A673 (cell line): ENCODE results near the gene ORM2. TPM values are rescaled to one million over a fixed set of nuclear protein-coding genes. Genes with fewer than 3 reads are reported as not detected.

Source experiments
- BruUV-seq: library from RNA; stranded (reverse); fragments of 400-500 nt; replicated peaks from 2 replicates; lab custom pipeline; 2021; lab: Mats Ljungman, UMichigan
- CTCF ChIA-PET: fragments of 300-600 bp; sonication (Branson Sonifier 250); formaldehyde crosslinking; loops from one replicate; lab custom pipeline; 2022; ENCODE audit warnings: antibody characterized with exemption; lab: Charles Lee
- POLR2A ChIA-PET: fragments of 300-600 bp; sonication (Branson Sonifier 250); formaldehyde crosslinking; loops from one replicate; lab custom pipeline; 2022; ENCODE audit warnings: antibody characterized with exemption; ENCODE audit not compliant: low non-redundant PET; lab: Charles Lee
- DNase-seq: peaks from one replicate; pipeline ENCODE4 v3.0.0-alpha.2; 2015; ENCODE audit warnings: low spot score
- H3K27ac ChIP-seq: fragments of 200-600 bp; sonication (generic); 2 replicates; pipeline ENCODE4 v1.5.1; 2016; ENCODE audit warnings: mixed run types, low read depth, mild to moderate bottlenecking, mixed read lengths, antibody characterized with exemption, low read length; ENCODE audit not compliant: poor library complexity, severe bottlenecking
- H3K27me3 ChIP-seq: fragments of 200-600 bp; sonication (generic); replicated peaks from 2 replicates; pipeline ENCODE4 v1.6.1; 2017; ENCODE audit warnings: mixed run types, low read depth, mild to moderate bottlenecking, mixed read lengths, antibody characterized with exemption, low read length; ENCODE audit not compliant: insufficient read depth, poor library complexity
- H3K36me3 ChIP-seq: fragments of 200-600 bp; sonication (generic); 2 replicates; pipeline ENCODE4 v1.6.1; 2016; ENCODE audit warnings: mixed run types, mild to moderate bottlenecking, mixed read lengths, antibody characterized with exemption, low read length; ENCODE audit not compliant: insufficient read depth, poor library complexity, severe bottlenecking
- H3K4me1 ChIP-seq: fragments of 200-600 bp; sonication (generic); 2 replicates; pipeline ENCODE4 v1.6.1; 2017; ENCODE audit warnings: mixed run types, mild to moderate bottlenecking, mixed read lengths, antibody characterized with exemption, low read length; ENCODE audit not compliant: insufficient read depth, poor library complexity, severe bottlenecking
- H3K4me3 ChIP-seq: fragments of 200-600 bp; sonication (generic); 2 replicates; pipeline ENCODE4 v1.5.1; 2016; ENCODE audit warnings: low read depth, mixed run types, mild to moderate bottlenecking, mixed read lengths, low read length; ENCODE audit not compliant: poor library complexity, severe bottlenecking
- H3K9me3 ChIP-seq: fragments of 200-600 bp; sonication (generic); 2 replicates; pipeline ENCODE4 v1.6.1; 2016; ENCODE audit warnings: mixed run types, low read depth, mild to moderate bottlenecking, mixed read lengths, antibody characterized with exemption, low read length; ENCODE audit not compliant: poor library complexity, severe bottlenecking
- EZH2 ChIP-seq: fragments of 200-600 bp; sonication (generic); IDR thresholded peaks from 2 replicates; pipeline ENCODE4 v1.6.1; 2017; ENCODE audit warnings: borderline replicate concordance, low read depth, mild to moderate bottlenecking, mixed read lengths, antibody characterized with exemption, low read length; ENCODE audit not compliant: poor library complexity, severe bottlenecking
- intact Hi-C: fragments of 100-400 bp; cut with micrococcal nuclease; formaldehyde crosslinking; loops from one replicate; pipeline ENCODE4 v1.10.0; 2022; ENCODE audit not compliant: unreplicated experiment
- total RNA-seq: library from RNA; stranded (reverse); gene quantifications from 2 replicates; pipeline ENCODE4 v1.2.3, GENCODE V29; 2021
- TF ChIP-seq, protein P1 (sequence below): fragments of 300-800, 200-600 bp; sonication (generic); conservative IDR thresholded peaks from 2 replicates; pipeline ENCODE4 v1.5.1; 2017; ENCODE audit warnings: low read depth, mild to moderate bottlenecking, antibody characterized with exemption, low read length, moderate library complexity, mixed read lengths

The ORM2 gene
- total RNA-seq, 1 experiment from 2014 or later: not detected

DNA sequence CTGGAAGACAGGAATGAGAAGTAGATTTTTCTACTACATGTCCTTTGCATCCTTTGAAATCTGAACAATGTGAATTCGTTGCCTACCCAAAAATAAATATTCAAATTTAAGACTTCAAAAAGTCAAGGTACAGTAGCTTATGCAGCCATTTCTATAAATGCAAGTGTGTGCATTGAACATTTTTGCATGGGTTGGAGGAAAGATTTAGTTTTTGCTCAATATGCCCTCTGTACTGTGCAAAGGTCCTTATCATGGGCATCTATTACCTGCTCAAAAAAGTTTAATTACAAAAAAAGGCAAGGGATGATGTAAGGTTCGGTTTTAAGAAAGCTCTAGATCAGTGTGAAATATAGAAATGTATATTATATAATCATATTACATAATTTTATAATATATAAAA is 35.5 kb downstream of the ORM2 start:
- no peaks in the 10 kb centered on the region for H3K9me3 ChIP-seq
- H3K4me1 ChIP-seq: peaks cover 3% of the 10 kb centered on the region
- peaks cover 53% of the 10 kb centered on the region for H3K36me3 ChIP-seq
- H3K4me3 ChIP-seq: no peak overlapping the region
- ChIA-PET CTCF (no interaction called here), POLR2A (no interaction called here)
- intact Hi-C loops: no loop called here
- TF ChIP-seq, protein P1, sequence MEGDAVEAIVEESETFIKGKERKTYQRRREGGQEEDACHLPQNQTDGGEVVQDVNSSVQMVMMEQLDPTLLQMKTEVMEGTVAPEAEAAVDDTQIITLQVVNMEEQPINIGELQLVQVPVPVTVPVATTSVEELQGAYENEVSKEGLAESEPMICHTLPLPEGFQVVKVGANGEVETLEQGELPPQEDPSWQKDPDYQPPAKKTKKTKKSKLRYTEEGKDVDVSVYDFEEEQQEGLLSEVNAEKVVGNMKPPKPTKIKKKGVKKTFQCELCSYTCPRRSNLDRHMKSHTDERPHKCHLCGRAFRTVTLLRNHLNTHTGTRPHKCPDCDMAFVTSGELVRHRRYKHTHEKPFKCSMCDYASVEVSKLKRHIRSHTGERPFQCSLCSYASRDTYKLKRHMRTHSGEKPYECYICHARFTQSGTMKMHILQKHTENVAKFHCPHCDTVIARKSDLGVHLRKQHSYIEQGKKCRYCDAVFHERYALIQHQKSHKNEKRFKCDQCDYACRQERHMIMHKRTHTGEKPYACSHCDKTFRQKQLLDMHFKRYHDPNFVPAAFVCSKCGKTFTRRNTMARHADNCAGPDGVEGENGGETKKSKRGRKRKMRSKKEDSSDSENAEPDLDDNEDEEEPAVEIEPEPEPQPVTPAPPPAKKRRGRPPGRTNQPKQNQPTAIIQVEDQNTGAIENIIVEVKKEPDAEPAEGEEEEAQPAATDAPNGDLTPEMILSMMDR: no peak
- no peak for TF ChIP-seq EZH2
- no peaks in the 10 kb centered on the region for H3K27me3 ChIP-seq
- DNase-seq: no peak
- no peak overlapping the region for H3K27ac ChIP-seq
- BruUV-seq: no TSS peak

DNA sequence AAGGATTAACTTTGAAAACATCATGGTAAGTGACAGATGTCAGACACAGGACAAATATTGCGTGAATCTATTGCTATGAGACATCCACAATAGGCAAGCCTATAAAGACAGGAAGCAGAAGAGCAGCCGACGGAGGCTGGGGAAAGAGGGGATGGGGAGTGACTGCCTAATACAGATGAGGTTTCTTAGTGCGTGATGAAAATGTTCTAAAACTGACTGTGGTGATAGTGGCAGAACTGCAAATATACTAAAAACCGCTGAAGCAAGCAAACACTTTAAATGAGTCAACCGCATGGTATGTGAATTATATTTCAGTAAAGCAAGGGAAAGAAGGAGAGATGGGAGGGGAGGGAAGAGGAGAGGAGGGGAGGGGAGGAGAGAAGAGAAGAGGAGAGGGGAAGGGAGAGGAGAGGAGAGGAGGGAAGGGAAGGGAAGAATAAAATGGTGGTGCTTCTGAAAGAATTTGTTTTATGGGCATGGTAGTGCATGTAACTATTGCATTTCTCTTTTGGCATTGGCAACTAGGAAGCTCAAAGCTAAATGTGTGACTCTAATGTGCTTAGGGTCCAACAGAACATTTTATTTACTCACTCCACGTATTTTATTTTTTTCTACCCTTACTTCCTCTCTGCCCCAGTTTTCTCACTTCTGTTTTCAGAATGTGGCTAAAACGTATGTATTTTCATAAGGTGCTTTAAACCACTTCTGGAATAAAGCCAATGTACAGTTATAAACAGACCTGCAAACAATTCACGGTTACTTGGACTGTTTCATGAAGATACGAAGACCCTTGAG is 36.9 kb downstream of the ORM2 start:
- DNase-seq: peak; percentile 55
- no peak for TF ChIP-seq EZH2
- TF ChIP-seq, protein P1: no peak
- Histone ChIP-seq H3K27ac (peak overlapping the region; percentile 8), H3K36me3 (peaks cover 44% of the 10 kb centered on the region), H3K4me3 (no peak overlapping the region), H3K4me1 (peaks cover 10% of the 10 kb centered on the region), H3K9me3 (no peaks in the 10 kb centered on the region), H3K27me3 (no peaks in the 10 kb centered on the region)
- POLR2A ChIA-PET: no interaction called here
- CTCF ChIA-PET: no interaction called here
- BruUV-seq: no TSS peak
- intact Hi-C loops: no loop called here

DNA sequence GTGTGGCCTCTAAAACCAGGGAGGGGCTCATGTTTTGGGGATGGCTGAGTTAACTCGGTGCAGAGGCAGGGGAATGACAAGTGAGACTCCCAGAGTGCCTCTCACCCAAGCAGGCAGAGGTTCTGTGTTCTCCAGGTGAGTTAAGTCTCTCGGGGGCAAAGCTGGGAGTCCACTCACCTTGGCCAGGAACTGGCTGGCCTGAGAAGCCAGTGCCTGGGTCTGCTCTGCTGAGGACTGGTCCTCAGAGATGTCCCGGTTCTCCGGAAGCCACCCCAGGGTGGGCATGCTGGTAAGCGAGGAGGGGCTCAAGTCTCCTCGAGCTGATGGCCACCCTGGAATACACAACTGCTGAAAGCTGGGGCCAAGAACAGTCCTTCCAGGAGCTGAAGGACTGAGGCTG is 37.7 kb downstream of the ORM2 start:
- no TSS peak for BruUV-seq
- CTCF ChIA-PET: no interaction called here
- Histone ChIP-seq H3K9me3 (no peaks in the 10 kb centered on the region), H3K27ac (no peak overlapping the region), H3K4me1 (peaks cover 10% of the 10 kb centered on the region), H3K36me3 (peaks cover 36% of the 10 kb centered on the region), H3K27me3 (no peaks in the 10 kb centered on the region), H3K4me3 (no peak overlapping the region)
- intact Hi-C loops: no loop called here
- no peak for DNase-seq
- TF ChIP-seq, protein P1: no peak
- no peak for TF ChIP-seq EZH2
- POLR2A ChIA-PET: no interaction called here
